MCF 10A (cell line): ENCODE results near the gene CPTP. TPM values are rescaled to one million over a fixed set of nuclear protein-coding genes. Genes with fewer than 3 reads are reported as not detected.

ENCODE experiments used
- BruUV-seq: library from RNA; stranded (reverse); fragments of 400-500 nt; replicated peaks from 2 replicates; lab custom pipeline; 2021; lab: Mats Ljungman, UMichigan
- CTCF ChIA-PET: fragments of 300-600 bp; sonication (Branson Sonifier 250); formaldehyde crosslinking; extraction: SDS; loops from one replicate; lab custom pipeline; 2021; ENCODE audit warnings: antibody characterized with exemption, inconsistent platforms; lab: Yijun Ruan, JAX
- POLR2A ChIA-PET: fragments of 300-600, 350-650 bp; sonication (Branson Sonifier 250); formaldehyde crosslinking; extraction: SDS; loops from one replicate; lab custom pipeline; 2020; ENCODE audit warnings: antibody characterized with exemption, inconsistent platforms; lab: Yijun Ruan, JAX
- DNase-seq: peaks from one replicate; pipeline ENCODE4 v3.0.0-alpha.2; 2018; ENCODE audit not compliant: unreplicated experiment
- H3K27ac Mint-ChIP-seq: one replicate; pipeline ENCODE4 v1.8.0; 2022; ENCODE audit warnings: mild to moderate bottlenecking, low read depth, mixed read lengths; ENCODE audit not compliant: unreplicated experiment
- H3K27me3 Mint-ChIP-seq: one replicate; pipeline ENCODE4 v1.8.0; 2022; ENCODE audit warnings: mixed read lengths; ENCODE audit not compliant: insufficient read depth, unreplicated experiment
- H3K36me3 Mint-ChIP-seq: one replicate; pipeline ENCODE4 v1.8.0; 2022; ENCODE audit warnings: mild to moderate bottlenecking, moderate library complexity, mixed read lengths; ENCODE audit not compliant: insufficient read depth, unreplicated experiment
- H3K4me1 Mint-ChIP-seq: one replicate; pipeline ENCODE4 v1.8.0; 2022; ENCODE audit warnings: mixed read lengths; ENCODE audit not compliant: insufficient read depth, unreplicated experiment
- H3K4me3 Mint-ChIP-seq: one replicate; pipeline ENCODE4 v1.8.0; 2022; ENCODE audit warnings: mild to moderate bottlenecking, moderate library complexity, mixed read lengths; ENCODE audit not compliant: unreplicated experiment
- H3K9me3 Mint-ChIP-seq: one replicate; pipeline ENCODE4 v1.8.0; 2022; ENCODE audit warnings: mixed read lengths; ENCODE audit not compliant: unreplicated experiment
- CTCF ChIP-seq: fragments of 200-600 bp; IDR thresholded peaks from one replicate; pipeline ENCODE4 v1.8.0; 2022; ENCODE audit warnings: antibody characterized with exemption, mild to moderate bottlenecking; ENCODE audit not compliant: unreplicated experiment
- intact Hi-C: fragments of 100-400 bp; cut with micrococcal nuclease; formaldehyde crosslinking; loops from 2 replicates; pipeline ENCODE4 v1.14.1; 2022
- total RNA-seq: library from RNA; stranded (reverse); gene quantifications from 2 replicates; pipeline ENCODE4 v1.2.3, GENCODE V29; 2022

Gene CPTP
- total RNA-seq, 1 experiment from 2014 or later = 21.0 TPM

DNA sequence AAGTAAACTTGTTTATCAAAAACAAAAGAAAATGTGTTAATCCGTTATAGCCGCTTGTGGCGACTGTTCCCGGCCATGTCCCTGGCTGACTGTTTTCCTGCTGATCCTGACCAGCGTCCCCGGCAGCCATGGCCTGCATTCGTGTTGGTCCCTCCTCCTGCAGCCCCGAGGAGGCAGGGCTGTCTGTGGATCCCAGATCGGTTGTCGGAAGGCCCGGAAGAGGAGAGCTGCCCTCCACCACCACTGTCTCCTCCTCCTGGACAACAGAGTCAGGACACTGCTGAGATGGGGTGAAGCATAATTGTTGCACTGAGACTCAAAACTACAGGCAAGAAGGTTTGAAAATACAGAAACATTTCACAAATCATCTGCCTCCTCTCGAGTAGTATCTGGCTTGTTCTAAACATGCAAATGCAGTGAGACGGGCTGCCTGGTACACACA is 37.4 kb downstream of the CPTP start:
- no peak for DNase-seq
- intact Hi-C loops = no loop called here
- no TSS peak for BruUV-seq
- H3K27me3 Mint-ChIP-seq = no peaks in the 10 kb centered on the region
- no peaks in the 10 kb centered on the region for H3K36me3 Mint-ChIP-seq
- H3K9me3 Mint-ChIP-seq = no peaks in the 10 kb centered on the region
- no peak overlapping the region for H3K27ac Mint-ChIP-seq
- no peak overlapping the region for H3K4me3 Mint-ChIP-seq
- CTCF ChIA-PET = interaction anchor here (1.2 to 1.8 kb wide), 2 partner anchors 10 to 142 kb away, joined by 3 to 9 read pairs; no protein-coding TSS in a partner anchor
- peaks cover 9% of the 10 kb centered on the region for H3K4me1 Mint-ChIP-seq
- TF ChIP-seq CTCF = no peak
- POLR2A ChIA-PET = no interaction called here

DNA sequence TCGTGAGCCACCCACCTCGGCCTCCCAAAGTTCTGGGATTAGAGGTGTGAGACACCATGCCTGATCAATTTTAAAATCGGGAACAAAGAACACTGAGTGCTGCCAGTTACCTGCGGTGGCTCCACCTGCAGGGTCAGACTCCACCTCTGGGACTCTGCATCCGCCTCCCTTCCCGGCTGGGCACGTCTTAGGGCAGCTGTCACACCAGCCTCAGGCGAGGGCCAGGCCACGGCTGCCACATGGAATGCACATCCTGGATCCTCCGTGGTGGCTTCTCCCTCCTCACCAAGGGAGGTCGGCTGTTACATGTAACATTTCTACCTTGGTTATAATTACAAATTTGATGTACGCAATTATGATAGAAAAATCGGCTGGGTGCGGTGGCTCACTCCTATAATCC is 39.7 kb downstream of the CPTP start:
- ChIA-PET POLR2A (interaction anchor here (1.0 to 1.1 kb wide), 2 partner anchors 11 to 35 kb away, joined by 3 to 4 read pairs; partner anchors contain the start of genes AURKAIP1 and CCNL2), CTCF (interaction anchor here (0.6 kb wide), 1 partner anchor 9 kb away, joined by 3 read pairs; no protein-coding TSS in a partner anchor)
- H3K36me3 Mint-ChIP-seq = no peaks in the 10 kb centered on the region
- DNase-seq = no peak
- no TSS peak for BruUV-seq
- H3K27me3 Mint-ChIP-seq = no peaks in the 10 kb centered on the region
- H3K4me3 Mint-ChIP-seq = no peak overlapping the region
- peaks cover 9% of the 10 kb centered on the region for H3K4me1 Mint-ChIP-seq
- no peak for TF ChIP-seq CTCF
- no peaks in the 10 kb centered on the region for H3K9me3 Mint-ChIP-seq
- intact Hi-C loops = no loop called here
- H3K27ac Mint-ChIP-seq = no peak overlapping the region

- peaks cover 4% of the 10 kb centered on the region for H3K36me3 Mint-ChIP-seq
- ChIA-PET POLR2A (interaction anchor here (1.2 kb wide), 1 partner anchor 9 kb away, joined by 7 read pairs; the partner anchor contains the start of gene AURKAIP1), CTCF (interaction anchor here (0.9 kb wide), 1 partner anchor 9 kb away, joined by 4 read pairs; the partner anchor contains the start of gene AURKAIP1)
- no peaks in the 10 kb centered on the region for H3K27me3 Mint-ChIP-seq
- DNase-seq = no peak
- no peak overlapping the region for H3K4me3 Mint-ChIP-seq
- H3K27ac Mint-ChIP-seq = no peak overlapping the region
- no TSS peak for BruUV-seq
- H3K9me3 Mint-ChIP-seq = no peaks in the 10 kb centered on the region
- H3K4me1 Mint-ChIP-seq = peaks cover 2% of the 10 kb centered on the region
- TF ChIP-seq CTCF = no peak
- intact Hi-C loops = no loop called here
Measured at GRCh38 chr1:1365875-1366698, 41.5 kb downstream of the CPTP start.

- Mint-ChIP-seq H3K27me3 (no peaks in the 10 kb centered on the region), H3K27ac (no peak overlapping the region), H3K36me3 (peaks cover 8% of the 10 kb centered on the region), H3K4me3 (no peak overlapping the region), H3K9me3 (no peaks in the 10 kb centered on the region), H3K4me1 (no peaks in the 10 kb centered on the region)
- ChIA-PET POLR2A (no interaction called here), CTCF (no interaction called here)
- intact Hi-C loops = no loop called here
- DNase-seq = no peak
- no TSS peak for BruUV-seq
- no peak for TF ChIP-seq CTCF
Measured at GRCh38 chr1:1366699-1367066, 42.1 kb downstream of the CPTP start.
